Activated T-helper 17 cell treated with anti-CD3 and anti-CD28 coated beads, Interleukin-2, amount 50 U/mL, for 72 hours (primary cell): Measurements from ENCODE around the gene DHX35. TPM values are rescaled to one million over a fixed set of nuclear protein-coding genes. Genes with fewer than 3 reads are reported as not detected.

ENCODE experiments used
- ATAC-seq: fragments of 150-1000 bp; cut with Tn5 transposase; replicated peaks from 2 replicates; pipeline ENCODE4 v1.10.0; 2021; ENCODE audit warnings: mild to moderate bottlenecking, moderate library complexity
- H3K27ac Mint-ChIP-seq: one replicate; pipeline ENCODE4 v1.8.0; 2022; ENCODE audit warnings: mixed read lengths
- H3K27me3 Mint-ChIP-seq: one replicate; pipeline ENCODE4 v1.8.0; 2022; ENCODE audit warnings: mixed read lengths
- H3K36me3 Mint-ChIP-seq: one replicate; pipeline ENCODE4 v1.8.0; 2022; ENCODE audit warnings: low read depth, mild to moderate bottlenecking, mixed read lengths
- H3K4me1 Mint-ChIP-seq: one replicate; pipeline ENCODE4 v1.8.0; 2022; ENCODE audit warnings: mixed read lengths
- H3K4me3 Mint-ChIP-seq: one replicate; pipeline ENCODE4 v1.8.0; 2022; ENCODE audit warnings: mild to moderate bottlenecking, mixed read lengths
- H3K9me3 Mint-ChIP-seq: one replicate; pipeline ENCODE4 v1.8.0; 2022; ENCODE audit warnings: mixed read lengths
- total RNA-seq, 2 donors: library from RNA; stranded (reverse); gene quantifications; one replicate each; pipeline ENCODE4 v1.2.3, GENCODE V29; 2022

DHX35 gene
- total RNA-seq, 2 donors from 2014 or later, result 6.0 to 13.4 TPM

- no peak for ATAC-seq
- peaks cover 13% of the 10 kb centered on the region for H3K4me1 Mint-ChIP-seq
- H3K27ac Mint-ChIP-seq, result peak overlapping the region; percentile 47
- no peaks in the 10 kb centered on the region for H3K9me3 Mint-ChIP-seq
- no peaks in the 10 kb centered on the region for H3K27me3 Mint-ChIP-seq
- peaks cover 96% of the 10 kb centered on the region for H3K36me3 Mint-ChIP-seq
- peak overlapping the region; percentile 21 for H3K4me3 Mint-ChIP-seq
Measured at GRCh38 chr20:39004508-39004907, 42.4 kb downstream of the DHX35 start.

GRCh38 chr20:39009348-39009747 lies 47.2 kb downstream of the DHX35 start:
- no peaks in the 10 kb centered on the region for H3K27me3 Mint-ChIP-seq
- peaks cover 93% of the 10 kb centered on the region for H3K36me3 Mint-ChIP-seq
- no peaks in the 10 kb centered on the region for H3K9me3 Mint-ChIP-seq
- H3K4me1 Mint-ChIP-seq, result peaks cover 7% of the 10 kb centered on the region
- H3K27ac Mint-ChIP-seq, result peak overlapping the region; percentile 34
- H3K4me3 Mint-ChIP-seq, result no peak overlapping the region
- ATAC-seq, result no peak

DNA sequence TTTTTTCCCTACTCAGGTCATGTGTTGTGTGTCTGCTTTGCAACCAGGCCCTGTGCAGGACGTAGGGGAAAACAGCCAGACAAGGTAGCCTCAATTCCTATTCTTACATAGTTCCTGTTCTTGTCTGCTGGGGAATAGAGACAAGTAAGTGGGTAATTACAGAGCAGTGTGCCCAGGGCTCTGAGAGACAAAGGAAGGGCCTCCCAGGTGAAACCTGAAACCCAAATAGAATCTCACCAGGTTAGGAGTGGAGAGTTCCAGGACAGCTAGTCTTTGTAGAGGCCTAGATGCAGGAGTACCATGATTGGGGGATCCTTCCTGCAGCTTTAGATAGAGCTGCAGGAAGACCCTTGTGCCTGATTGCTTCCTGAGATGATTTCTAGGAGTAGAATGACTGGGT lies 48.4 kb downstream of the DHX35 start:
- no peak overlapping the region for H3K27ac Mint-ChIP-seq

DNA sequence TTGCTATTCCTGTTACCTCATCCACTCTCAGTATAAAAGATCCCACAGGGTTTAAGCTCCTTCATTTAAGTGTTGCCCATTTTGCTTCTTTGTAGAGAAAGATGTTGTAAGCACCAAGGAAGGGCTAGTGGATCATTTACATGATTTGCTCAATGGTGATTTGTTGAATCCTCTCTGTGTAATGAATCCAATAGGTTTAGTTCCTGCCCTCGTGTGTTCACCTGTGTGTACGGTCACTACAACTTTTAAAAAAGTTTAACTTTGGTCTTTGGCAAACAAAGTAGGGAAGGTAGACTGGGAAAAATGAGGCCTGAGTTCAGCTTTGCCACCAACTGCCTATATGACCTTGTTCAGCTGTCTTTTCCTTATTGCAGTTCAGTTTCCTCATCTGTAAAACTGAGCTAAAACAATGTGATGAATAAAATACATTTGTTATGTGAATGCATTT lies 51.5 kb downstream of the DHX35 start:
- Mint-ChIP-seq H3K9me3 (no peaks in the 10 kb centered on the region), H3K4me1 (peaks cover 23% of the 10 kb centered on the region), H3K4me3 (no peak overlapping the region), H3K36me3 (peaks cover 95% of the 10 kb centered on the region), H3K27me3 (no peaks in the 10 kb centered on the region), H3K27ac (no peak overlapping the region)
- ATAC-seq, result no peak

More for the DNA sequence above, 48.4 kb downstream of the DHX35 start:
- Mint-ChIP-seq H3K9me3 (no peaks in the 10 kb centered on the region), H3K27me3 (no peaks in the 10 kb centered on the region), H3K36me3 (peaks cover 94% of the 10 kb centered on the region), H3K4me1 (peaks cover 5% of the 10 kb centered on the region), H3K4me3 (no peak overlapping the region)
- ATAC-seq, result no peak

DNA sequence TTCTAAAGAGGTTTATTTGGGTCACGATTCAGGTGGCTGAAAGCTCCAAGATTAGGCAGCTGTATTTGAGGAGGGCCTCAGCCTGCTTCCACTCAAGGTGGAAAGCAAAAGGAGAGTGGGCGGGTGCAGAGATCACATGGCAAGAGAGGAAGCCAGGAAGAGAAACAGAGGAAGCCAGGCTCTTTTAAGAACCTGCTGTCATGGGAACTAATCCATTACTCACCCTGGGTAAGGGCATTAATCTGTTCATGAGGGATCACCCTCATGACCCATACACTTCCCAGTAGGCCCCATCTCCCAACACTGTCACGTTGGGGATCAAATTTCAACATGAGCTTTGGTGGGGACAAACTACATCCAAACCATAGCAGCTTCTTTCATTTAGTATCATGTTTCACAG lies 53.9 kb downstream of the DHX35 start:
- Mint-ChIP-seq H3K27ac (no peak overlapping the region), H3K9me3 (no peaks in the 10 kb centered on the region), H3K4me1 (peaks cover 34% of the 10 kb centered on the region), H3K27me3 (no peaks in the 10 kb centered on the region), H3K36me3 (peaks cover 96% of the 10 kb centered on the region), H3K4me3 (peak overlapping the region; percentile 9)
- ATAC-seq, result peak; percentile 40

- Mint-ChIP-seq H3K4me1 (peaks cover 35% of the 10 kb centered on the region), H3K4me3 (peak overlapping the region; percentile 9), H3K27me3 (no peaks in the 10 kb centered on the region), H3K27ac (no peak overlapping the region), H3K36me3 (peaks cover 95% of the 10 kb centered on the region), H3K9me3 (no peaks in the 10 kb centered on the region)
- ATAC-seq, result peak; percentile 45
Measured at GRCh38 chr20:39016506-39016905, 54.4 kb downstream of the DHX35 start.

- no peaks in the 10 kb centered on the region for H3K9me3 Mint-ChIP-seq
- peaks cover 39% of the 10 kb centered on the region for H3K4me1 Mint-ChIP-seq
- ATAC-seq, result no peak
- no peak overlapping the region for H3K4me3 Mint-ChIP-seq
- H3K27me3 Mint-ChIP-seq, result no peaks in the 10 kb centered on the region
- H3K27ac Mint-ChIP-seq, result no peak overlapping the region
- peaks cover 98% of the 10 kb centered on the region for H3K36me3 Mint-ChIP-seq
Measured at GRCh38 chr20:39019027-39019426, 56.9 kb downstream of the DHX35 start.

DNA sequence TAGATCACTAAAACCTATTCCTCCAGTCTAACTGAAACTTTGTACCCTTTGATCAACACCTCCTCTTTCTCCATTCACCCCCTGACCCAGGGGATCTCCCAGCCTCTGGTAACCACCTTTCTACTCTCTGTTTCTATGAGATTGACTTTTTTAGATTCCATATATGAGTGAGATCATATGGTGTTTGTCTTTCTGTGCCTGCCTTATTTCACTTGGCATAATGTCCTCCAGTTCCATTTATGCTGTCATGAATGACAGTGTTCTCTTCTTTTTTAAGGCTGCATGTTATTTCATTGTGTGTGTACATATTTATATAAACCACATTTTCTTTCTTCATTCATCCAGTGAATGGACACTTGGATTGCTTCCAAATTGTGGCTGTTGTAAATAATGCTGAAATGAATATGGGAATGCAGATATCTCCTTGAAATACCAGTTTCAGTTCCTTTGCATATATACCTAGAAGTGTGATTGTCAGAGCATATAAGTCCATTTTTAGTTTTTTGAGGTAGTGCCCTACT lies 57.7 kb downstream of the DHX35 start:
- H3K9me3 Mint-ChIP-seq, result no peaks in the 10 kb centered on the region
- H3K4me3 Mint-ChIP-seq, result peak overlapping the region; percentile 56
- H3K27me3 Mint-ChIP-seq, result no peaks in the 10 kb centered on the region
- peak overlapping the region; percentile 44 for H3K27ac Mint-ChIP-seq
- peak; percentile 86 for ATAC-seq
- peaks cover 98% of the 10 kb centered on the region for H3K36me3 Mint-ChIP-seq
- H3K4me1 Mint-ChIP-seq, result peaks cover 41% of the 10 kb centered on the region

- peak overlapping the region; percentile 60 for H3K27ac Mint-ChIP-seq
- no peaks in the 10 kb centered on the region for H3K27me3 Mint-ChIP-seq
- peaks cover 94% of the 10 kb centered on the region for H3K36me3 Mint-ChIP-seq
- peaks cover 54% of the 10 kb centered on the region for H3K4me1 Mint-ChIP-seq
- no peaks in the 10 kb centered on the region for H3K9me3 Mint-ChIP-seq
- H3K4me3 Mint-ChIP-seq, result peak overlapping the region; percentile 40
- peak; percentile 63 for ATAC-seq
Measured at GRCh38 chr20:39021748-39022147, 59.6 kb downstream of the DHX35 start.

GRCh38 chr20:39025883-39026282 lies 63.7 kb downstream of the DHX35 start:
- Mint-ChIP-seq H3K36me3 (peaks cover 79% of the 10 kb centered on the region), H3K4me3 (peak overlapping the region; percentile 19), H3K9me3 (no peaks in the 10 kb centered on the region), H3K27ac (peak overlapping the region; percentile 2), H3K4me1 (peaks cover 24% of the 10 kb centered on the region), H3K27me3 (no peaks in the 10 kb centered on the region)
- ATAC-seq, result peak; percentile 87

DNA sequence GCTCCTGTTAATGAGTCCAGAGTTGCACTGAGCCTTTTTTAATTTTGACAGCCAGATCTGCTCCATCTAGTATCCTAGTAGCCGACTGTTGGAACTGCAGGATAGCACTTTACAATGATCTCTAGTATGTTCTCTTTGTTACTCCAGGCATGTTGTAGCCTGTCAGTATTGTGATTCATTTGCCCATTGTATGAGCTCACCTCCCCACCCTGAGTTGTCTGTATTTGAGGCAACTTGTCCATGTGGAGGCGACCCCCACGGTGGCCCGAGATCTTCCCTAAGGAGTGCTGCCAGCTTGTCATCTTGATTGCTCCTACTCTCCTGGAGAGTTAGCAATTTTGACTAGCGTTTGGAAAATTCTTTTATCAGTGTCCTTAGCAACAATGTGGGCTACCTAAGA lies 67.2 kb downstream of the DHX35 start:
- no peaks in the 10 kb centered on the region for H3K27me3 Mint-ChIP-seq
- H3K27ac Mint-ChIP-seq, result no peak overlapping the region
- no peaks in the 10 kb centered on the region for H3K9me3 Mint-ChIP-seq
- H3K36me3 Mint-ChIP-seq, result peaks cover 71% of the 10 kb centered on the region
- H3K4me3 Mint-ChIP-seq, result no peak overlapping the region
- no peak for ATAC-seq
- H3K4me1 Mint-ChIP-seq, result peaks cover 19% of the 10 kb centered on the region

GRCh38 chr20:39032997-39033396 lies 70.9 kb downstream of the DHX35 start:
- no peaks in the 10 kb centered on the region for H3K9me3 Mint-ChIP-seq
- no peak overlapping the region for H3K27ac Mint-ChIP-seq
- H3K36me3 Mint-ChIP-seq, result peaks cover 79% of the 10 kb centered on the region
- no peak overlapping the region for H3K4me3 Mint-ChIP-seq
- no peak for ATAC-seq
- H3K4me1 Mint-ChIP-seq, result no peaks in the 10 kb centered on the region
- H3K27me3 Mint-ChIP-seq, result no peaks in the 10 kb centered on the region

DNA sequence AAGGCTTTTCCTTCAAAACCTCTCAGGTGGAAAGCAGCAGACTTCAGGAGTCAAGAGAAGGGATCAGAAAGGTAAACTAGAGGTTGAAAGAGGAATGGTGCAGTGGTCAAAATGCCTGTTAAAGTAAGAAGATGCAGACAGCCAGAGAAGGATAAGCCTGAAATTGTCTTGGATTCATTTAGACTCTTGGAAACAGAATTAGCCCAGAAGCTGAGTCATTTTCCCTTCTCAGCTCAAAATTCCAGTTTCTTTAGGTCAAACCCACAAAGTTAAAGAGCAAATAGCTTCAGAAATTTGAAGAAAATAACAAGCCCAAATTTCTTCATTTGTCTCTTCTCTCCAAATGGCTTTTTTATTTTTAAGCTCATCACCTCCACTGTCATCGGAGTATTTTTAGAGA lies 73.9 kb downstream of the DHX35 start:
- H3K36me3 Mint-ChIP-seq, result peaks cover 75% of the 10 kb centered on the region

DNA sequence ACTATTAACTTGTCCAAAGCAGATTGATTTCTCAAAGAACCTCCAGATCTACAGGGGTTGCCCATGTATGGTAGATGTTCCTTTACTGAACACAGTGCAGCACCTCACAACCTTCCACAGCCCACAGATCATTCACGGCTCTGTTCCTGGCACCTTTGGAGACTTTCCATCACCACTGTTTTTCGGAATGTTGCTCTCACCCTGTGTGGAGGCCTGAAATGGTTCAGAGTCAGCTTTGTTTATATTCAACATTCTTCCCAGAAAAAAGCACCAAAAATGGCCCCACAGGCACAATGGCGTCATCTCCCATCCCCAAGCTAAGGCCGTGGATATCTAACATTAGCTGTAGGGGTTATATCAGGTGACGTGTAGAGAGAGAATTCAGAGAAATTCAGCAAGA lies 74.7 kb downstream of the DHX35 start:
- no peak overlapping the region for H3K27ac Mint-ChIP-seq

More for the DNA sequence above, 73.9 kb downstream of the DHX35 start:
- Mint-ChIP-seq H3K4me3 (no peak overlapping the region), H3K9me3 (no peaks in the 10 kb centered on the region), H3K27ac (no peak overlapping the region), H3K4me1 (no peaks in the 10 kb centered on the region), H3K27me3 (no peaks in the 10 kb centered on the region)
- no peak for ATAC-seq

DNA sequence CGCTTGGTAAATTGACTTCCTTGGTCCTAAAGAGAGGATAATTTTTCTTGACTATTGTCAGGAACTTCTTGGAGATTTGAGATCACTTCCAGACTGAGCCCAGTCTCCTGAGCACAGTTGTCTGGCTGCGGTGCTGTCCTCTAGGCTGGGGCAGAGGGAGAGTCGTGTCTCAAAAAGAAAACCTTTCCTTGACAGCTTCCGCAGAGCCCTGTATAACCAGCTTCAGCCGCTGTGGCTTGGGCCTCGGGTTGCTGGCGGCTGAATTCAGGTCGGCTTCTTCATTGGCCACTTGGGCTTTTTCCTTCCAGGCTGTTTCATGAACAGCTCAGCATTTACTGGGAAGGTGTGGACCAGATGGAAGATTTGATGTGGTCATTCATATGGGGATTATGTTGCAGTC lies 75.9 kb downstream of the DHX35 start:
- Mint-ChIP-seq H3K4me3 (no peak overlapping the region), H3K9me3 (no peaks in the 10 kb centered on the region), H3K27me3 (no peaks in the 10 kb centered on the region), H3K36me3 (peaks cover 71% of the 10 kb centered on the region), H3K4me1 (no peaks in the 10 kb centered on the region), H3K27ac (no peak overlapping the region)
- no peak for ATAC-seq

More for the DNA sequence above, 74.7 kb downstream of the DHX35 start:
- no peak overlapping the region for H3K4me3 Mint-ChIP-seq
- peaks cover 73% of the 10 kb centered on the region for H3K36me3 Mint-ChIP-seq
- ATAC-seq, result no peak
- H3K9me3 Mint-ChIP-seq, result no peaks in the 10 kb centered on the region
- no peaks in the 10 kb centered on the region for H3K4me1 Mint-ChIP-seq
- H3K27me3 Mint-ChIP-seq, result no peaks in the 10 kb centered on the region

DNA sequence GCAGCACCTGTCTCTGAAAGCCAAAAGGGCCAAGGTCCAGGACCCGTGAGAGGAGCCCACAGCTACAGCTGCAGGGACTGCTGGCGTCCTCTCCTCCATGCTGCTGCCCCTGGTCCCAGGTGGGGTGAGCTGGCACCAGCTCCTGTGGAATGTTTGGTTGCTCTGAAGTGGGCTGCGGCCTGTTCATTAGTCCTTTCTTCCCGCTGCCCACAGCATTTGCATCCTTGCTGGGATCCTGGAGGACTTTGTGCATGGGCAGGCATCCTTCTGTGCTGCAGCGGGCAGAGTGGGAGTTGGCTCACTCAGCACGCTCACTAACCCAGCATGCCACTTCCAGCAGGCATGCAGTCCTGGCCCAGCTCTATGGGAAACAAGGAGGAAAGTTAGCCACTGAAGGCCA lies 76.4 kb downstream of the DHX35 start:
- Mint-ChIP-seq H3K36me3 (peaks cover 75% of the 10 kb centered on the region), H3K4me3 (no peak overlapping the region), H3K4me1 (no peaks in the 10 kb centered on the region), H3K27me3 (no peaks in the 10 kb centered on the region), H3K9me3 (no peaks in the 10 kb centered on the region), H3K27ac (no peak overlapping the region)
- ATAC-seq, result no peak
